Neural progenitor cell (in vitro differentiated cells): ENCODE data around the gene CELA2B.
"Not testable (repeated sequence)": the region's sequence is repeated elsewhere in the genome, so short reads cannot be mapped to it uniquely, and the experiment has no call there.

ENCODE experiments used
- EZH2 ChIP-seq: fragments of 200-600 bp; sonication (generic); IDR thresholded peaks from 2 replicates; pipeline ENCODE4 v1.6.1; 2017; ENCODE audit warnings: antibody characterized with exemption, mild to moderate bottlenecking, moderate library complexity
- EZH2phosphoT487 ChIP-seq: fragments of 200-600 bp; sonication (generic); IDR thresholded peaks from 2 replicates; pipeline ENCODE4 v1.6.1; 2017; ENCODE audit warnings: antibody characterized with exemption
- TF ChIP-seq, protein P1 (sequence below): fragments of 200-600 bp; sonication (generic); IDR thresholded peaks from 2 replicates; pipeline ENCODE4 v1.5.1; 2017; ENCODE audit warnings: antibody characterized with exemption, mild to moderate bottlenecking

GRCh38 chr1:15463926-15464322 is 12.0 kb upstream of the CELA2B start:
- TF ChIP-seq, protein P1, sequence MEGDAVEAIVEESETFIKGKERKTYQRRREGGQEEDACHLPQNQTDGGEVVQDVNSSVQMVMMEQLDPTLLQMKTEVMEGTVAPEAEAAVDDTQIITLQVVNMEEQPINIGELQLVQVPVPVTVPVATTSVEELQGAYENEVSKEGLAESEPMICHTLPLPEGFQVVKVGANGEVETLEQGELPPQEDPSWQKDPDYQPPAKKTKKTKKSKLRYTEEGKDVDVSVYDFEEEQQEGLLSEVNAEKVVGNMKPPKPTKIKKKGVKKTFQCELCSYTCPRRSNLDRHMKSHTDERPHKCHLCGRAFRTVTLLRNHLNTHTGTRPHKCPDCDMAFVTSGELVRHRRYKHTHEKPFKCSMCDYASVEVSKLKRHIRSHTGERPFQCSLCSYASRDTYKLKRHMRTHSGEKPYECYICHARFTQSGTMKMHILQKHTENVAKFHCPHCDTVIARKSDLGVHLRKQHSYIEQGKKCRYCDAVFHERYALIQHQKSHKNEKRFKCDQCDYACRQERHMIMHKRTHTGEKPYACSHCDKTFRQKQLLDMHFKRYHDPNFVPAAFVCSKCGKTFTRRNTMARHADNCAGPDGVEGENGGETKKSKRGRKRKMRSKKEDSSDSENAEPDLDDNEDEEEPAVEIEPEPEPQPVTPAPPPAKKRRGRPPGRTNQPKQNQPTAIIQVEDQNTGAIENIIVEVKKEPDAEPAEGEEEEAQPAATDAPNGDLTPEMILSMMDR, result not testable (repeated sequence)
- not testable (repeated sequence) for TF ChIP-seq EZH2, EZH2phosphoT487
